C4-2B (cell line): Measurements from ENCODE around the gene SLC22A15.

ENCODE experiments used
- H3K27ac ChIP-seq: fragments of 450-650 bp; 2 replicates; pipeline ENCODE4 v1.5.1; 2017
- CTCF ChIP-seq: fragments of 450-650 bp; conservative IDR thresholded peaks from 2 replicates; pipeline ENCODE4 v1.5.1; 2017; ENCODE audit warnings: mild to moderate bottlenecking
- ZFX ChIP-seq: fragments of 450-650 bp; IDR thresholded peaks from 2 replicates; pipeline ENCODE4 v1.6.1; 2017

The SLC22A15 gene

GRCh38 chr1:116096013-116096618 is 119.8 kb downstream of the SLC22A15 start:
- no peak overlapping the region for H3K27ac ChIP-seq
- TF ChIP-seq ZFX (no peak), CTCF (no peak)

- no peak overlapping the region for H3K27ac ChIP-seq
- no peak for TF ChIP-seq CTCF
- TF ChIP-seq ZFX = no peak
Observed at GRCh38 chr1:116097626-116098025, 121.3 kb downstream of the SLC22A15 start.

- H3K27ac ChIP-seq = no peak overlapping the region
- TF ChIP-seq CTCF (no peak), ZFX (no peak)
Observed at GRCh38 chr1:116099379-116099778, 123.1 kb downstream of the SLC22A15 start.

GRCh38 chr1:116099919-116100318 is 123.6 kb downstream of the SLC22A15 start:
- TF ChIP-seq CTCF (no peak), ZFX (no peak)
- no peak overlapping the region for H3K27ac ChIP-seq

GRCh38 chr1:116104667-116105066 is 128.4 kb downstream of the SLC22A15 start:
- TF ChIP-seq ZFX (no peak), CTCF (no peak)
- H3K27ac ChIP-seq = no peak overlapping the region

- no peak for TF ChIP-seq ZFX
- no peak for TF ChIP-seq CTCF
- H3K27ac ChIP-seq = no peak overlapping the region
Observed at GRCh38 chr1:116105996-116106395, 129.7 kb downstream of the SLC22A15 start.

- no peak for TF ChIP-seq ZFX
- no peak for TF ChIP-seq CTCF
- no peak overlapping the region for H3K27ac ChIP-seq
Observed at GRCh38 chr1:116106646-116107045, 130.3 kb downstream of the SLC22A15 start.
